ENCODE results near the gene AICDA.
A peak's percentile ranks its signal among the peaks of the same experiment; 100 is the strongest.
"Not testable (repeated sequence)": the region's sequence is repeated elsewhere in the genome, so short reads cannot be mapped to it uniquely, and the experiment has no call there.

AICDA gene

GRCh38 chr12:8572507-8572906 is 40.2 kb downstream of the AICDA start:
- in situ Hi-C loops (cut with HindIII; ENCODE audit: low pct_ligation_motif_present, low sequenced_read_pairs) = no loop called here
- Histone ChIP-seq H3K36me3 (replicated peaks) (no peaks in the 10 kb centered on the region), H3K4me3 (ENCODE audit: low read depth, low read length) (no peak overlapping the region), H3K27me3 (replicated peaks) (no peaks in the 10 kb centered on the region), H3K27ac (no peak overlapping the region)
- no peak for DNase-seq
- no peak for TF ChIP-seq CTCF (IDR thresholded peaks at IDR 0.05; ENCODE audit: low read depth, low read length, missing control alignments)

GRCh38 chr12:8566525-8566924 is 46.1 kb downstream of the AICDA start:
- DNase-seq = no peak
- in situ Hi-C loops (cut with HindIII; ENCODE audit: low pct_ligation_motif_present, low sequenced_read_pairs) = no loop called here
- TF ChIP-seq CTCF (IDR thresholded peaks at IDR 0.05; ENCODE audit: low read depth, low read length, missing control alignments) = peak; percentile 1
- no peak overlapping the region for H3K4me3 ChIP-seq (ENCODE audit: low read depth, low read length)
- H3K36me3 ChIP-seq (replicated peaks) = no peaks in the 10 kb centered on the region
- no peak overlapping the region for H3K27ac ChIP-seq
- no peaks in the 10 kb centered on the region for H3K27me3 ChIP-seq (replicated peaks)

GRCh38 chr12:8566052-8566451 is 46.6 kb downstream of the AICDA start:
- in situ Hi-C loops (cut with HindIII; ENCODE audit: low pct_ligation_motif_present, low sequenced_read_pairs); H3K4me3 ChIP-seq (ENCODE audit: low read depth, low read length); H3K36me3 ChIP-seq (replicated peaks); DNase-seq; H3K27me3 ChIP-seq (replicated peaks); H3K27ac ChIP-seq: not testable (repeated sequence)

- DNase-seq = no peak
- in situ Hi-C loops (cut with HindIII; ENCODE audit: low pct_ligation_motif_present, low sequenced_read_pairs) = no loop called here
- H3K27me3 ChIP-seq (replicated peaks) = no peaks in the 10 kb centered on the region
- H3K27ac ChIP-seq = no peak overlapping the region
- TF ChIP-seq CTCF (IDR thresholded peaks at IDR 0.05; ENCODE audit: low read depth, low read length, missing control alignments) = no peak
- H3K4me3 ChIP-seq (ENCODE audit: low read depth, low read length) = no peak overlapping the region
- H3K36me3 ChIP-seq (replicated peaks) = no peaks in the 10 kb centered on the region
Observed at GRCh38 chr12:8564656-8565055, 48.0 kb downstream of the AICDA start.

GRCh38 chr12:8563356-8563755 is 49.3 kb downstream of the AICDA start:
- Histone ChIP-seq H3K27me3 (replicated peaks) (no peaks in the 10 kb centered on the region), H3K36me3 (replicated peaks) (no peaks in the 10 kb centered on the region), H3K4me3 (ENCODE audit: low read depth, low read length) (no peak overlapping the region), H3K27ac (no peak overlapping the region)
- no peak for TF ChIP-seq CTCF (IDR thresholded peaks at IDR 0.05; ENCODE audit: low read depth, low read length, missing control alignments)
- in situ Hi-C loops (cut with HindIII; ENCODE audit: low pct_ligation_motif_present, low sequenced_read_pairs) = no loop called here
- no peak for DNase-seq

GRCh38 chr12:8562310-8562709 is 50.3 kb downstream of the AICDA start:
- in situ Hi-C loops (cut with HindIII; ENCODE audit: low pct_ligation_motif_present, low sequenced_read_pairs) = no loop called here
- no peak for TF ChIP-seq CTCF (IDR thresholded peaks at IDR 0.05; ENCODE audit: low read depth, low read length, missing control alignments)
- no peaks in the 10 kb centered on the region for H3K36me3 ChIP-seq (replicated peaks)

More at GRCh38 chr12:8562310-8562709, 50.3 kb downstream of the AICDA start:
- DNase-seq = no peak
- no peaks in the 10 kb centered on the region for H3K27me3 ChIP-seq (replicated peaks)
- no peak overlapping the region for H3K27ac ChIP-seq
- no peak overlapping the region for H3K4me3 ChIP-seq (ENCODE audit: low read depth, low read length)
